HT1080 (cell line): ENCODE data around the gene TP73. TPM values are rescaled to one million over a fixed set of nuclear protein-coding genes. Genes with fewer than 3 reads are reported as not detected.

Experiments used
- DNase-seq: peaks from one replicate; pipeline ENCODE4 v3.0.0-alpha.2; 2015; ENCODE audit warnings: low read depth
- small RNA-seq: library from RNA; depleted of rRNA; stranded (forward); fragments of <200 nt; gene quantifications from one replicate; pipeline ENCODE3, GENCODE V24; 2014
- total RNA-seq: library from RNA; depleted of rRNA; stranded (reverse); fragments of >200 nt; shearing (Covaris generic); gene quantifications from 2 replicates; pipeline ENCODE4 v1.2.3, GENCODE V29; 2014; rRNA removed

Gene TP73
- total RNA-seq, 1 experiment from 2014 or later = not detected

DNA sequence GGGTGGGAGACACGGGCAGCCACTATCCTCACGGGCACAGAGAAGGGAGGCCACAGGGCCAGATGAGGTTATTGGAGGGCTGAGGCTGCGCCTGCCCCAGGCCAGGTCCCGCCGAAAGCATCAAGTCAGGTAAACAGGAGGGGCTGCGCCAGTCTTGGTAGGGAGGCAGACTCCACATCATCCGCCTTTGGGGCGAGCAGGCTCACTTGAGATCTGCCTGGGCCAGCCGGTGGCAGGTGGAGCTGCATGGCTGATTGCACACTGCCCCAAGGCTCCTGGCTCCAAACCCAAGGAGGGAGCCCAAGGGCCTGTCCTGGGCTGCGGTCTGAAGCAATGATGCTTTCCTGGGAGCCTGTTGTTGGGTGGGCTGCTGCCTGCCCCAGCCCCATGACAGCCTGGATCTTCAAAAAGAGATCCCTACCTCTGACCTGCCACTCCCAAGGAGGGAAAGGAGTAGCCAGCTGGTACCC is 124.8 kb downstream of the TP73 start:
- DNase-seq = no peak

DNA sequence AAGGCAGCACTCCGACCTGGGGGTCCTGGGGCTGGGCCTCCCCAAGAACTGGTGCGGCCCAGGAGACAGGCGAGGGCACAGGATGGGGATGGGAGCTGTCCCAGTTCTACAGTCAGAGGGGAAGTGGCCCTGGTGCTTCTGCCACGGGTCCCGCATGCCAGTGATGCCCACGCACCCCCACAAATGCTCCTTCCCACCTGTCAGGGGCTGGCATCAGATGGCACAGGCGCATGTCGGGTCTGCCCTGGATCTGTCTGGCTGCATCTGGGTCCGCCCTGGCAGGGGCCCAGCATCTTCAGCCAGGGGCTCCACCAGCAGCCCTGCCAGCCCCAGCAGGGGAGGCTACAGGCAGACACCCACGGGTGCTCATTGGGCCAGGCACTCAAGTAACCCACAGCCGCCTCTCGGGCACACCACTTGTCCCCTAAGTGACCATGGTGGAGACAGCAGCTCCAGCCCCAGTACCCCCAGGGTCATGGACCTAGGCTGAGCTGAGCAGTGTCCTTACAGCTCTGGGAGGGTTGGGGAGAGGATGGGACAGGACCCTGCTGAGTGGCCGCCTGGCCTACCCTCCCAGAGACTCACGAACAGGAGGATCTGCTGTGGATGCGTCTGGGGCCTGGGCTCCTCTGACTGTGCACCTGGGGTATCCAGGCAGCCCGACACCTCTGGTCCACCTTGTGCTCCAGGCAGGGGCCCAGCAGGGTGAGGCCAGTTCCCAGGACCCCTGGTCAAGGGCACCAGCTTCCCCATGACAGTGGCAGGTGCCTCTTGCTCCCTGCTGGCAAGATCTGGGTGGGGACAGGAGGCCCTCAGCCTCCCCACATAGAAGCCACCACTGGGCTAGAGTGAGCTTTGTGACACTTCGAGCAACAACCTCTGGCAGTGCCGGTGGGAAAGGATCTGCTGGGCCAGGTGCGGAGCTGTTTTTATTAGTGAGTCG is 125.6 kb downstream of the TP73 start:
- DNase-seq = no peak

DNA sequence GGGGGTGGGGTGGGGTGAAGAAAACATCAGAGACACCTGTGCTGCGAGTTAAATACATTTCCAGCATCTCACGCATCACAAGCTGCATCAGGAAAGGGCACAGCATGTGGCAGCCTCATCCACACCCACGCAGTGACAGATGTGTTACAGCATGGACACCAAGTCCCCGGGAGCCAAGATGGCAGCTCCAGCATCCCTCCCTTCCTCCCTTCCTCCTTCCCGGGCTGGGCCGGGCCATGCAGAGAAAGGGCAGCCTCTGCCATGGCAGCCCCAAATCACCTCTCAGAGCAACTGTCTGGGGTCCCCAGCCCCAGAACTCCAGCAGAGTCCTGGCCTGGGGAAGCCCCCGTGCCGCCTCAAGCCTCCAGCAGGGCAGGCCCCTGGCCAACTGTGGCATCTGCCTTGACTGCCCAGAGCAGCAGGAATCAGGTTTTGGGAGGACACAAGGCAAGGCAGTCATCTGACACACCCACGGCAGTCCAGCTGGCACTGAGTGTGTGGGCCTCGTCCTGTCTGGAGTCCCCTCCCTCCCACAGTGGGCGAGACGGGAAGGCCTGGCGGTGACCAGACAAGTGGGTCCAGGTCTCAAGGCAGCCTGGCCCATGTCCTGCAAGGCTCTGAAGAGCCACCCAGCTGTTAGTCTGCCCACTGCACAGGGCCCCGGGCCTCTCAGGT is 126.4 kb downstream of the TP73 start:
- no peak for DNase-seq

DNA sequence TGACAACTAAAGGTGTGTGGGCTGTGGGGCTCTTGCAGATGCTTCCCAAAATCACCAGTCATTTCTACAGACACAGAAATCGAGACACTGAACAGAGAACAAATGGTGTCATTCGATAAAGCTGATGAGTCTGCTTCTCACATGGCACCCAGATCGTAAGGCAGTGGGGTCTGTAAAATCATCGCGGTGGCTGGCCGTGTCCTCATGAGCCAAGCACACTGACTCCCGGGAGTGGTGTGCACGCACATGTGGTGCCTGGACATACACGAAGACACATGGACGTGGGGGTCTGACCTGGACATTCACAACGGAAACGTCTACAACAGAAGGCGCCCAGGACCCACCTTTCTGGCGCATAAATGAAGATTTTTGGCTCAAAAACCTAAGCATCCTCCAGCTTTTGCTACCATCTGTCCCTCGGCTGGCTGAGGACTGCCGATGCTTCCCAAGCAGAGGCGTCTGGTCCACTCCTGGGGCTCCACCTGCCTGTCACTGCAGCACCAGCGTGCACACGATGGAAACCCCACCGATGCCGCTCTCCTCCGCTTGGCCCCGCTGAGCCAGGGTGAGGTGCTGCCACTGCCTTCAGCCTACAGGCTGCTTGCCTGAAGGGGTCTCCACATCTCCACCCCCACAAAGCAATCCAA is 127.1 kb downstream of the TP73 start:
- no peak for DNase-seq

DNA sequence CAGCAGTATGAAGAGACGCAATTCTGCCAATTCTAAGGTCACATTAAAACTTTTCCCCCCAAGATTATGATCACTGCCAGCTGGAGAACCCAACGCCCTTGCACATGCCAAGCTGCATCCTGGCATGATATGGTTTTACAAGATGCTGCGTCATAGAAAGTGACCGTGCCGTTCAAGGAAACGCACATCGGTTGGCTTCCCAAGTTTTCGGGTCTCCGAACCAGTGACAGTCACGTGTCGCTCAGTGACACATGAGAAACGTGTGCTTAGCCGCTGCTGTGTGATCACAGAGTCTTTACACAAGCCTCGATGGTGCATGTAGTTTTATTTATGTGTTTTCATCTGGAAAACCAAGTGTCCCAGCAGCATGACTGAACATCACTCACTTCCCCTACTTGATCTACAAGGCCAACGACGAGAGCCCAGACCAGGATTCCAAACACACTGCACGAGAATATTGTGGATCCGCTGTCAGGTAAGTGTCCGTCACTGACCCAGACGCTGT is 127.6 kb downstream of the TP73 start:
- DNase-seq = no peak

DNA sequence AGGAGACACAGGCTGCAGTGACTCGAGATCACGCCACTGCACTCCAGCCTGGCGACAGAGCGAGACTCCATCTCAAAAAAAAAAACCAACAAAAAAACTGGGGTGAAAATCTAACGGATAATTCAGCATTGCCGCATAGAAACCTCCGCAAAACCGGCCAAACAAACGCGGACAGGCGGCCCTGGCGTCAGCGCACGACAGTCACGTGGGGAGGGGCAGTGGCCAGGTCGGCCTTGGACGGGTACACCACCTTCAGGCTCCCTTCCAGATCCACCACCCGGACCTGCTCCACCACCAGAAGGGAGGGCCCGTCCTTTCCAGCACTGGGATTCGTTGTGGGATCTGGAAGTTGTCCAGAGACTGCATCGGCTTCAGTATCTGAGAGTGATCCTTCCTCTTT is 128.6 kb downstream of the TP73 start:
- no peak for DNase-seq

DNA sequence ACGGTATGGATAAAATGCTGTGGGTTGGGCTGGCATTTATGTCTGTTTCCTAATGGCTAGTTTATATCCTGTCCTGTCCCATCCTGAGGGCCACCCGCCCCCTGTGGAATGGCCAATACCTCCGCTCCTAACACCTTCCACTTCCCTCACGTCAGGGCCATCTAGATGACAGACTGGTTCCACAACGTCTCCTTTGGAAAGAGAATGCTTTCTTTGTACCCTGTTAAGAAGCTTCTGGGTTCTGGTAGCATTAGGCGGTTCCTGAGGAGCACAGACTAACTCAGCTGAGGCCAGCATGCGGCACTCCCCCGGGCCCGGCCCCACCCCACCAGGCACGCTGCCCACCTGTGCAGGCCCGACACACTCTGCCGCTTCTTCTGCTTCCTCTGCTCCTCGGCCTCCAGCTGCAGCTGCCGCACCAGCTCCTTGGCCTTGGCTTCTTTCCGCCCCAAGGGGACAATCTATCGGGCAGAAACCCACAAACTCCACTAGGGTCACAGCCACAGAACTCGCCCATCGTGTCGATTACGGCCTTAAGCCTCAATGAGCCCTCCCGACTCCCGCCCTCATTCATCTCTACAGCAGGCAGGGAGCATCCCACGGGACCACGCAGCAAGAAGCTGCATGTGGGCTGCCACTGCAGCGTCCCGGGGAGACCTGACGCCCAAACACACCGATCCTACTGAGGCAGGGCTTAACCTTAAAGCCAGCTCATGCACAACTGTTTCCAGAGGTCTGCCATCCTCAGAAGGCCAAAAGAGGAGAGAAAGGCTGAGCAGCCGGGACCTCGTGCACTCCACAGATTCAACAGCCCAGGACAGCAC is 131.5 kb downstream of the TP73 start:
- DNase-seq = no peak

DNA sequence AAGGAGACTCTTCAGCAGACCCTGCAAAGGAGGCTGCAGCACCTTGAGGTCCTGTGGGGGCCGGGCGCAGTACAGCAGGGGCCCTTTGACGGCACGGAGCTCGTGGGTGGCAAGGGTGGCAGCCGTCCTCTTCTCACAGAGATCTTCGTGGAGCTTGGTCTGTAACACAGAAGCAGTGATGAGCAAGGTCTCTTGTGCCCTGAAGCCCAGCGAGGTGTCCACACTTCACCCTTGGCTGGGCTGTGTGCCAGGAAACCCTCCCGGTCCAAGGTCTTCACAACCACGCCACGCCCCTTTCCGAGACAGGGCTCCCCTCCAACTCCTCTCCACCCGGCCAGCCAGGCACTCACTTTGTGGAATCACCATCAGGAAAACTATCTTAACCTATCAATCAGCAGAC is 132.7 kb downstream of the TP73 start:
- DNase-seq = no peak

DNA sequence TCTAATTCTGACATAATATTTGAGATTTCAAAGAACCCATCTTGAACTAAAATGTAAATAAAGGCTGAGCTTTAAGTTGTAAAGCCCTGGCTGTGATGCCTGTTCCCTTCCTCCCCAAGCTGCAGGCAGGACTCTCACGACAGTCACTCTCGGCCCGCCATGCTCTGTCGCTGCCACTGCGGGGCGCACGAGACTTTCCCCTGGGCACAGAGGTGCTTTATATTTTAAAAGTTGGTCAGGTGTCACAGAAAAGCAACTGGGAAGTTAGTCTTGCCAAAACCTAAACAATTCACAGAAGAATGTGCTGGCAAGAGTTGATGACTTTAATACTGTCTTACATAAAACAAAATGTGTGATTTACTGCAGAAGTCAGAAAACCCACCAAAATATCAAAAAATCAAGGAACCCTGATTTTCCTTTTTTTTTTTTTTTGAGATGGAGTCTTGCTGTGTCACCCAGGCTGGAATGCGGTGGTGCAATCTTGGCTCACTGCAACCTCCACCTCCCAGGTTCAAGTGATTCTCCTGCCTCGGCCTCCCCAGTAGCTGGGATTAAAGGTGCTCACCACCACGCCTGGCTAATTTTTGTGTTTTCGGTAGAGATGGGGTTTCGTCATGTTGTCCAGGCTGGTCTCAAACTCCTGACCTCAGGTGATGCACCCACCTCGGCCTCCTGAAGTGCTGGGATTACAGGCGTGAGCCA is 133.3 kb downstream of the TP73 start:
- no peak for DNase-seq

Small RNA genes within 50 kb of the gene (small RNA-seq; reads per million reads assigned to genes)
- not detected for gene RF02197
- gene RN7SL574P = not detected

Other genes with a start within 250 kb of the TP73 start
- gene ARHGEF16, start 197.9 kb upstream of the TP73 start, total RNA-seq = 0.05 and 0.23 TPM in 2 replicates
- gene MEGF6, start 41.0 kb upstream of the TP73 start, total RNA-seq = 0.10 and 0.92 TPM in 2 replicates
- gene TPRG1L, start 27.5 kb upstream of the TP73 start, total RNA-seq = 9.4 and 14.4 TPM in 2 replicates
- gene WRAP73, start 2.4 kb upstream of the TP73 start, total RNA-seq = 57.7 and 64.5 TPM in 2 replicates
- gene CCDC27, start 99.9 kb downstream of the TP73 start, total RNA-seq = not detected in 2 replicates
- 0.26 and 1.1 TPM in 2 replicates for gene SMIM1, start 120.2 kb downstream of the TP73 start, total RNA-seq
- gene LRRC47, start 144.0 kb downstream of the TP73 start, total RNA-seq = 46.2 and 59.1 TPM in 2 replicates
- gene CEP104, start 204.7 kb downstream of the TP73 start, total RNA-seq = 16.1 and 22.8 TPM in 2 replicates
- 8.1 and 8.9 TPM in 2 replicates for gene DFFB, start 205.0 kb downstream of the TP73 start, total RNA-seq
- 63.9 and 81.2 TPM in 2 replicates for gene C1orf174, start 247.8 kb downstream of the TP73 start, total RNA-seq